NCI-H524 (cell line): ENCODE data around the gene GPBP1L1.

ENCODE experiments used
- DNase-seq, 2 experiments: peaks; one replicate each; lab custom pipeline; 2025; lab: John Stamatoyannopoulos, UW

GPBP1L1 gene

GRCh38 chr1:45586769-45587168 is 99.6 kb downstream of the GPBP1L1 start:
- DNase-seq = no peak

DNA sequence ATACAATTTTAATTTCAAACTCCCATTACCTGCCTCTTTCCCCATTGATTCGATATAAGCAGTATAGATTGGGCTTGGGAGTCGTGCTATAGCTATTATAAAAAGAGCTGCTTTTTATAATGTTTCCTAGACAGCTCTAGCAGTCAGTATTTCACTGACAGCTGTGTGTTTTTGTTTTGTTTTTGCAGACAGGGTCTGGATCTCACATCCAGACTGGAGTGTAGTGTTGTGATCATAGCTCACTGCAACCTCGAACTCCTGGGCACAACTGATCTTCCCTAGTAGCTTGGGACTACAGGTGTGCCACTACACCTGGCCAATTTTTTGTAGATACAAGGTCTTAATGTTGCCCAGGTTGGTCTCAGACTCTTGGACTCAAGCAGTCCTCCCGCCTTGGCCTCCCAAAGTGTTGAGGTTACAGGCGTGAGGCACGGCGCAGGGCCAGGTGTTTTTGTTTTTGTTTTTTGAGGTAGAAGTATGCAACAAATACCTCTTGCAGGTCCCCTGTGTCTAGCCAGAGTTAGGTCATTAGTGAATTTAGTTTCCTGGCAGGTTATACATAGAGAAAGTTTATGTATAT is 100.7 kb downstream of the GPBP1L1 start:
- no peak for DNase-seq

DNA sequence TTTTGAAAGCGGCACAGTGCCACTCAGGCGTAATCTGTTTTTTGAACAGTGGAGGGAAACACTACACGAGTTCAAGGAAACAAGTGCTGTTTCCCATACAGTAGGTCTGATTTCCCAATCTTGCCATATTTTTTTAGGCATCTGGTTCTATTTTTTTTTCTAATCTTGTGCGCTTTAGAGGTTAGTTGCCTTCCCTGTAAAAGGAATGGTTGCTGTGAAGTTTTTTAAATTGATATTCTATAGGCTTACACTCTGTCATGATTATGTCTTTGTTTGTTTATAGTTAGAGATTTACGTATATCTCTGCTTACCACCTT is 101.3 kb downstream of the GPBP1L1 start:
- DNase-seq = no peak

DNA sequence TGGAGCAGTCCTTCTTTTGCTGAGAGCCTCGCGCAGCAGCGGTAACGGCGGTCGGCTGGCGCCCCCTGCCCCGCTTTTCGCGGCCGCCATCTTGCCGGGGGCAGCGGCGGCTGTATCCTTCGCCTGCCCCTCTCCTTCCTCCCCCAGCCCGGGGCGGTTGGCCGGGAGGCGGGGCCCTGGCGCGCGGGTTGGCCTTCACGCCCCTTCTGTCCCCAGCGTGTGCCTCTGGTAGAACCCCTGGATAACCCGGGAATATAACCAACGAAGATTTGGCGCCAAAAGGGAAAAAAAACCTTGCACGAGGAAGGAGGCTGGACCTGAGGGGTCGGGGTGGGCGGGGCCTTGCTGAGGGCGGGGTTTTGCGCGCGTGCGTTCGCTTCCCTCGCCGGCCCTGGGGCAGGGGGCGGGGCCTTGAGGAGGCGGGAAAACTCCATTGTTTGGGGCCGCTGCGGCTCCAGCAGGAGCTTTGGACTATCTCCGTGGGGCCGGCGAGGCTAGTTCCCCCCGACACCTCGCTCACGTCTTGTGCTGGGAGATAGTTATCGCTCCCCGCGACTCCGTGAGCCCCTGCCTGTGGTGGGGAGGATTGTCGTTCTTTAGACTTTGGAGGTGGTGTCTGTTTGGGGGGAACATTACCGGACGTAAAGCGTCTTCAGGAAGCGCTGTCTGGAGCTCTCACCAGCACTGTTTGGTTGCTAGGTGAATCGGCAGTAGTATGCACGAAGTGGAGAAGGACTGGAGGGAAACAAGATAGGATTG is 101.8 kb downstream of the GPBP1L1 start:
- peak; percentile 77 to 89 for DNase-seq

DNA sequence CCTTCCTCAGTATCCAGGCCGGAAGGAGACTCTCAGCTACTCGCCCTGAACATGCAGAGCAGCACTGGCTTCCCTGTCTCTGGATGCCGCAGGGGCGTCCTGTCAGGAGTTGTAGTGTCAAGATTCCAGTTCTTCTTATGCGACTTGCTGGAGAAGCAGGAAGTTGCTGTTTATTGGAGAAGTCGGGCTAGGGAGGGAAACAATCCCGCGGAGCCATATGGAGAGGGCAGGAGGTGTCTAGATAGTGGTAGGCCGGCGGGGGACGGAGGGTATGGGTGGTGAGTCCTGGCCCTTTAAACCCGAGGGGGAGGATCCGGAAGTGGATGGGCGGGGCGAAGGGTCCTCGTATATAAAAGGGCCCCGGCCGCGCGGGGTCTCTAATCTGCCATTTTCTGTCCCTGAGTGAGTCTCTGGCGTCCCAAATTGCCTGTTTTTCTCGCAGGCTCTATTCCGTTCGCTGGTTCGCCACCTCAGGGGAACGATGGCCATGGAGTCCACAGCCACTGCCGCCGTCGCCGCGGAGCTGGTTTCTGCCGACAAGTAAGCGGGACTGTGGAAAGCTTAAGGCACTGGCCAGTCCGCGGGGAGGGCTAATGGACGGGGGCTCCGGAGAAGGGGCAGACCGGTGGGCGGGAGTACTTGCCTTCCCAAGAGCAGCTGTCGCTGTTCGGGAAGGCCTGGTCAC is 102.5 kb downstream of the GPBP1L1 start, which contains the start of gene NASP:
Gene NASP, plus strand, starts transcription at position 376 of the 685 bp plus-strand sequence. Its CDS starts 106 bp downstream, at position 482.
- DNase-seq = peak; percentile 83 to 86

DNA sequence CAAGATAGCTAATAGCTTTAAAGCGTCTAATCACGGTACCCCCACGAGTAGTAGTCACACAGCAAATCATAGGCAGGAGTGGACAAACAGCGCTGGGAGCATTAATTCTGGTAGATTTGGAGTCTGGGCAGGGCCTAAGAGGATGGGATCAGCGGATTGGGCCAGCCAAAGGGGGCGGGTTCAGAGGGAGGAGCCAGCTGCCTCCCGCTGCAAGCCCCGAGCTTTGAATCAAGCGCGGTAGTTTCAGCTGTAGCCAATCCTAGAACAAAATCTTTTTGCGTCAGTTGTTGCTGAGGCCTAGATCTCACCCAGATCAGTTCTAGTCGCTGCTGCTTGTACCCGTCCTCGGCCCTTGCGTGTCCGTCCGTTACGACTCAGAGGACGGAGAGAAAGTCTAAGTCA is 103.1 kb downstream of the GPBP1L1 start:
- peak; percentile 88 to 94 for DNase-seq
